ENCODE data around the gene S100A16.

S100A16 gene

DNA sequence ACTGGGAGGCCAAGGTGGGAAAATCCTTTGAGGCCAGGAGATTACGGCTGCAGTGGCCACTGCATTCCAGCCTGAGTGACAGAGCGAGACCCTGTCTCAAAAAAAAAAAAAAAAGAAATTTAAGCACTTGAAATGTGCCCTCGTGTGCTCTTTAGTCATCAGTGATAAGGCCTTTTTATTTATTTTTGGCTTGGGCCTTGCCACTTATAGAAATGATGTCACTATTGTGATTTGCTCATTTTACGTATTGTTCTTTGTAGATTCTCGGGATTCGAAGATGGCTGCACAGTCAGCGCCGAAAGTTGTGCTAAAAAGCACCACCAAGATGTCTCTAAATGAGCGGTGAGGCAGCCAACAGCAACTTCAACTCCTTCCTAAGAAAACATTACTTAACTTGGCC is 23.4 kb upstream of the S100A16 start:
- no peak for DNase-seq (ENCODE audit: low read depth, low spot score)

DNA sequence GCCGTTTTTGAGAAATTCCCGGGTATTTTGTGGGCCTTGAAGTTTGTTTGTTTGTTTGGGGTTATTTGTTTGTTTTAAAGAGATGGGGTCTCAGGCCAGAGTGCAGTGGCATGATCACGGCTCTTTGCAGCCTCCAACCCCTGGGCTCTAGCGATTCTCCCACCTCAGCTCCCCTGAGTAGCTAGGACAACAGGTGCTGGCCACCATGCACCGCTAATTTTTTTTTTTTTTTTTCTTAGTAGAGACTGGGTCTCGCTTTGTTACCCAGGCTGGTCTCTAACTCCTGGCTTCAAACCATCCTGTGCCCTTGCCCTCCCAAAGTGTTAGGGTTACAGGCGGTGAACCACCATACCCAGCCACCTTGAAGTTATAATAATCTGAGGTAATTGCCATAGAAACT is 22.9 kb upstream of the S100A16 start:
- no peak for DNase-seq (ENCODE audit: low read depth, low spot score)

DNA sequence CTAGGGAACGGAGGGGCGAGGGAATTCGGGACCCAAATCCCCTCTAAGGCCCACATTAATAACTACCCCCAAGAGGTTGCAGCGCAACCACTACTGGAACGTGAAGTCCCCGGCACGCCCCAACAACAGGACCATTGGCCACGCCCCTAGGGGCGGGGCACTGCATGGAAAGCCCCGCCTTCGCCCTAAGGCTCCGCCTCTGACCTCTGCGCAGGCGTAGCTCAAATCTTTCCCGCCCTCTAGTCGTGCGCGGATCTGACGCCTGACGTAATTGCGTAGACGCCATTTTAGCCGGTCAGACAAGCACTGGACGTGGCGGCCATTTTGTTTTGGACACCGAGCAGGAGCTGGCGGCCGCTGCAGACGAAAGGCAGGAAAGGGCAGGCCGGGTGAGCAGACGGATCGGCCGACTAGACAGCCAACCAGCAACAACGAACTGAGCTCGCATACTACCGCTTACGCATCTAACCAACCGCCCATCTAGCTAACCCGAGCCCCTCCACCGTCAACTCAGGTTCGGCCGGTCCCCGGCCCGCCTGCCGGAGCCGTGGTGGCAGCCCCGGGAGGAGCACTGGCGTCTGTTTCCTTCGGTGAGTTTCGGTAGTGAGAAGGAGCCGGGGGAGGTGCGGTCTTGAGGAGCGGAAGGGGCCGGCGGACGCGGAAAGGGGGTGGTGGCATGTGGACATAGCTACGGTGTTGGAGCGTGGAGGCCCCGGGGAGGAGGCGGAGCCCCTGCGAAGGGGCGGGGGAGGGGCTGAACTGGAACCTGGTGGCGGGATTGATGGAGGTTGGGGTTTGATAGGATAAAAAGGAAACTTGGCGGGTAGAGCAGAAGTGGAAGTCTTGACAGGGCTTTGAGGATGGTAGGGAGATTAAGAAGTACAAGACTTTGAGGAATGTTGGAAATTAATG is 21.1 kb upstream of the S100A16 start, which contains the start of gene CHTOP:
Gene CHTOP, plus strand, starts transcription at position 313 of the 912 bp plus-strand sequence. CDS start 2,523 bp downstream, outside the sequence.
- peak; percentile 99 for DNase-seq (ENCODE audit: low read depth, low spot score)

- DNase-seq (ENCODE audit: low read depth, low spot score): no peak
Measured at GRCh38 chr1:153633161-153633753, 20.3 kb upstream of the S100A16 start.

DNA sequence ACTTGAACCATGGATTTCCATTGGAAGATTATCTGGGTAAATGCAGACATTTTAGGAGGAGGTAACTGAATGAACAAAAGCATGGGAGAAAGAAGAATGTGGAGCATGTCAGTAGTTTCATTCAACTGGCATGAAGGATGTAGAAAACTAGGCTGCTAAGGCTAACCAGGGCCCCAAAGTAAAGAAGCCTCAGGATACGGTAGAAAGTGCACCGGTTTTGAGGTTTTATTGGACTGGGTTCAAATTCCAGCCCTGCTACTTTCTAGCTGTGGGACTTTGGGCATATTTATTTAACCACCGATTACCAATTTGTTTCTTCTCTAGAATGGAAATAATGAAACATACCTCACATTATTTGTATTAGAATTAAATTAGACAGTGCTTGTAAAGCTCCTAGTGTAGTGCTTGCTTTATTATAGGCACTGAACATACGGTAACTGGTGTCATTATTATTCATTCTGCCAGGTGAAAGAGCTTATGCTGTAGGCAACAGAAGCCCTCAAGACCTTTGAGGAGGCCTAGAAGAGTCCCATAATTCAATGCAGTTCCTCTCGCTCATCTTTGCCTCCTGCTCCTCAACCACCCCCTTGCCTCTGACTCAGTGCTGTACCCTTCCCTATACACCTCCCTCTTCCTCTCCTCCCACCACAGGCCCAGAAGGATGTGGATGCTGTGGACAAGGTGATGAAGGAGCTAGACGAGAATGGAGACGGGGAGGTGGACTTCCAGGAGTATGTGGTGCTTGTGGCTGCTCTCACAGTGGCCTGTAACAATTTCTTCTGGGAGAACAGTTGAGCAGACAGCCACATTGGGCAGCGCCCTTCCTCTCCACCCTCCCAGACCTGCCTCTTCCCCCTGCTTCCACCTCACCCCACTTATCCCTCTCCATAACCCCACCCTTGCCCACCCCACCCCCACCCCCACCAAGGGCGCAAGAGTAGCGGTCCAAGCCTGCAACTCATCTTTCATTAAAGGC is 18.4 kb upstream of the S100A16 start:
- DNase-seq (ENCODE audit: low read depth, low spot score): no peak

GRCh38 chr1:153630384-153630783 is 17.4 kb upstream of the S100A16 start:
- DNase-seq (ENCODE audit: low read depth, low spot score): no peak

- no peak for DNase-seq (ENCODE audit: low read depth, low spot score)
Measured at GRCh38 chr1:153629971-153630370, 17.0 kb upstream of the S100A16 start.

DNA sequence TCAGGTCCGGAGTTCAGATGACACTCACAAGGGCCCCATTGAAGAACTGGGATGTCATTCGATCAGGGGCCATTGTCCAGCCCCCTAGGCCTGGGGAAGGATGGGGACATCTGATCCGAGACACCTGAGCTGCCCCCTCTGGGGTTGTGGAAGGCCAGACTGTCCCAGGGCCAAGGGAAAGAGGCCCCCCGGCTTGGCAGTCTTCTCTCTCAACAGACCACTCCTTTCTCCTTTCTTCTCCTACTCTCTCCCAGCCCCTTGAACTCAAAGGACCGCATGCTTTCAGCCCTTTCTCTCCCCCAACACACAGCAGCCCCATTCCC is 16.4 kb upstream of the S100A16 start:
- DNase-seq (ENCODE audit: low read depth, low spot score): no peak

DNA sequence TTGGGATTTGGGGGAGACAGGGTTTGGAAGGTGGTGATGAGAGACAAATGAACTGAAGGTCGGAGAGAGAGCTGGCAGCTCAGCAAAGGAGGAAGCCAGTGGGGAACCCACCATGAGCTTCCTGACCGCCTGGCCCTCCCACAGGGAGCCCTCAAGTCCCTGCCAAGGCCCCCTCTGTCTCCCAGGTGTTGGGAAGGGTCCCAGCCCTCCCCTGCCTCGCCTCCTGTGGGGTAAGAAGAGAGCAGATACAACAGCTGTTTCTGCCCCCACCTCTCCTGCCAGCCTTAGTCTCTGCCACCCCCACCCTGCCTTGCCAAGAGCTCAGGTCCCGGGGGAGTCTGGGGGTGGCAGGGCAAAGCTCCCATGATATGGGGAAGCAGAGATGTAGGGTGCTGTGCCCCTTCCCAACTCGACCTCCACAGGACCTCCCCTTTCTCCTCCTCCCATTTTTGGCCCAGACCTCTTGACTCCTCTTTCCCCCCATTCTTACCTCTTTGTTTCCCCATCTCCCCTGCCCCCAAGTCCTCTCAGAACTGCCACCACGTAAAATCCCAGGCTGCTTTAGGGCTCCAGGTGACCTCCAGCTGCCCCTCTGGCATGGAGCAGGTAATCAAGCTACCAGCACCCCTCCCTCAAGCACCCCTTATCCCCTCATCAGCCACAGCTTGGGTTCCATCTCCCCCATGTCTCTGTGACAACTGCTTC is 15.9 kb upstream of the S100A16 start:
- DNase-seq (ENCODE audit: low read depth, low spot score): no peak

GRCh38 chr1:153627715-153628626 is 15.0 kb upstream of the S100A16 start, which contains the start of gene S100A1:
Gene S100A1, plus strand, starts transcription at chr1:153628434. Its CDS starts 2,088 bp downstream, at chr1:153630522.
- DNase-seq (ENCODE audit: low read depth, low spot score): no peak

- DNase-seq (ENCODE audit: low read depth, low spot score): peak; percentile 99
Measured at GRCh38 chr1:153626904-153627714, 14.2 kb upstream of the S100A16 start, which contains the start of gene S100A13. Gene S100A13, minus strand, starts transcription at chr1:153627505. Its CDS starts 1,033 bp downstream, at chr1:153626472.

DNA sequence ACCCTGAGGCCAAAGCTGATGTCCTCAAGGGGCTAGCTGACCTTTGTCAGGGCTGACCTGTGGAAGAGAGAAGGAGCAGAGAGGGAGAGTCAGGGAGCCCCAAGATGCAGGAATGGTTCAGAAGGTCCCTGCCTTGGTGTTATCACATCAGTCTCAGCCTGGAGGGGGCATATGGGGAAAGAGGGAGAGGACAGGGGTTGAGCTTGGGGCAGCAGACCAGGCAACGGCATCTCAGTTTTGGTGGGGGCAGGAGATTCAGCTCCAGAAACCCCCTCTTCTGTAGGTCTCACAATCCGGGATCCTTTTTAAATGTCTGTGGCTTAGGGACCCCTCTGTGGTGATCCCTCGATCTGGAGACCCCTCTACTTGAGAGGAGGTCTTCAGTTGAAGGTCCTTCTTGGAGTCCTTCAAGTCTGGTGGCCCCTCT is 13.6 kb upstream of the S100A16 start:
- no peak for DNase-seq (ENCODE audit: low read depth, low spot score)

DNA sequence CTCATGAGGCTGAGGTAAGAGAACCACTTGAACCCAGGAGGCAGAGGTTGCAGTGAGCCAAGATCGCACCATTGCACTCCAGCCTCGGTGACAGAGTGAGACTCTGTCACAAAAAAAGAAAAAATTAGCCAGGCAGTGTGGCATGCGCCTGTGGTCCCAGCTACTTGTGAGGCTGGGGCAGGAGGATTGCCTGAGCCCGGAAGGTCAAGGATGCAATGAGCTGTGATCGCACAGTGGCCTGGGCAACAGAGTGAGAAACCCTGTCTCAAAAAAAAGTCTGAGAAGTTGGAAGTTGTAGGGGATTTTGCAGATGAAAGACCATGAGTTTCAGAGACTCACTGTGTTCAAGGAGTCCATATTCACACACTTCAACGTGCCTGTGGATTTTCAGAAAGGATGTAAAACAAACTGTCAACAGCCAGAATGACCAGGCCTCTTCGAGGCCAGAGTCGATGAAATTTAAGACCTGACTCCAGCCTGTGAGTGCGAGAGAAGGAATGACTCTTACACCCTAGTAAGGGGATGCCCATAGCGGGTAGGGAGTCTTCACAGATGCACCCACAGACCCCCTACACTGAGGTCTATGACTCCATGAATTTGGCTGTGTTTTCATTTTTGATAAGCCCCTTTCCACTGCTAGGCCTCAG is 12.2 kb upstream of the S100A16 start:
- no peak for DNase-seq (ENCODE audit: low read depth, low spot score)

- DNase-seq (ENCODE audit: low read depth, low spot score): peak; percentile 72
Measured at GRCh38 chr1:153623101-153623500, 10.2 kb upstream of the S100A16 start.

DNA sequence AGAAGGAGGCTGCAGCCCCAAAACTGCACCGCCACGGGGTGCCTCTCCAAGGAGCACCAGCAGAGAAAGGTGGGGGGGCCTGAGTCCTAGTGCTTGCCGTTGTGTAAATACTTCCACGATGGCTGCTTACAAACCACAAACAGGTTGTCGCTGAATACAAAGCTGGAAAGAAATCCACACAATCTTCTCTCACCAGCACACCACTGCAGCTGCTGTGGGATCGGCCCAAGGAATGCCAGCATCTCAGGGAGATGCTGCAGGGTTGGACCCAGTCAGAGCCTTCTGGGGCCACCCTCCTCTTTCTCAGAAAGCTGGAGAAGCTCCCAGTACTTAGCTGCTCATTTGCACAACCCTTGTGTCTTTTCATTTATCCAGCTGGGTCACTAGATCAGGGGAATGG is 6.2 kb upstream of the S100A16 start:
- DNase-seq (ENCODE audit: low read depth, low spot score): no peak

DNA sequence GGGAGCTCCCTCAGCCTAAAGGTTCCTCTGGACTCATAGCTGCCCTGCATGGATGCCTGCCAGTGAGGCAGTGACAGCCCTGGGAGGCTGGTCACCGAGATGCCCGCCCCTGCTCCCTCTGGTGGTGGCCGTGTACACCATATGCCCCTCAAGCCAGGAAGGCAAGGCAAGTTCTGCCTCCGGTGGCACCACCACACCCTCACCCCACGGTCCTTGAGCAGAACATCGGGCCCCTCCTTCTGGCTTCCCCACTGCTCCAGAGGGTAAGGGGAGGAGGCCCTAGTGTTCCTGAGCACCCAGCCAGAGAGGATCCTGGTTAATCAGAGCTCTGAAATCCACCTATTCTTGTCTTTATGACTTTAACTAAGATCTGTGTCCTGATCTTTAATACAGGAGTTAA is 4.7 kb upstream of the S100A16 start:
- peak; percentile 59 for DNase-seq (ENCODE audit: low read depth, low spot score)

DNA sequence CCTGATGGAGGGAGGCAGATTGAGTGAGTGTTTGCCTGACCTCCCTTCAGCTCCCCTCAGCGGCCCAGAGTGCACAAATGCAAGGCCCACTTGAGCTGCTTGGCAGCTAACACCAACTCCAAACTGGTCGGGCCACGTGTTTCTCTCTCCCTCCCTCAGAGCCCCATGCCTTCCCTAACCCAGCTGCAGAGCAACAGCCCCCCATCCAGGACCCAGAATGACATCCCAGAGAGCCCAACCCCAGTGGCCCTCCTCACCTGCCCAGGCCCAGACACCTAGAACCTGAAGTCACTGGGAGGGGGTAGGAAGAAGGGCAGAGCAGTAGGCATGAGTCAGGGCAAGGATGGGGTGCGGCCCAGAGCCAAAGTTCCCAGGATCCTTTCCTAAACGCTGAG is 4.0 kb upstream of the S100A16 start:
- no peak for DNase-seq (ENCODE audit: low read depth, low spot score)

DNA sequence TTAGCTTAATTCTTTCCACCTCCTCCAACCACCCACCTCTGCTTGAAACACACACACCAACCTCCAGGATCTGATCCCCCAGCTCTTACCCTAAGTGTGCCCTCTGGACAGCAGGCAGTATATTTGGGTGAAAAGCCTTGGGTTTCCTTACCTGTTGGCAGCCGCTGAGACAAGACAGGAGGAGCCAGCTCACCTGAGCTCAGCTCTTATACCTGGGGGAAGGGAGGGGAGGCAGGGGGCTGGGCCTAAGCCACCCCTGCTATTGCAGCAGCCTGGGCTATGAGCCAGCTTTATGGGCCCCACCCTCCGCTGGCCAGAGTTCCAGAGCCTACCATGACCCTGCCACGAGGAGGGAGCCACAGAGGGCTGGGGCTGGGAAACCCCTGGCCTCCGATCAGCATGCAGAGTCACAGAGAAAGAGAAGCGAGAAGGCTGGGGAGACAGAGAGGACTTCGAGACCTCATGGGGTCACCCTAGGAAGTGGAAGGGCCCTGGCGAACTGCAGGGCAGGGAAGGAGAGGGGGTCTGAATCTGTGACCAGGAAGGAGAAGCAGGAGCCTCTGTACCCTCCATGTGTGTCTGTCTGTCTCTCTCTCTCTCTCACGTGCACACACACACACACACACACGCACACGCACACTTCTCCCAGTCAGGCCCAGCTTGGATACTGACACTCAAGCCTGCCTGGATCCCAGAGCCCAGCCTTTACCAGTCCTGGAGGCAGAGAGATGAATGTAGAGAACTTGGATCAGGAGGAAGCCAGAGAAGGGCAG is 3.4 kb upstream of the S100A16 start, which contains the start of gene S100A14:
Gene S100A14, minus strand, starts transcription at position 182 of the 773 bp plus-strand sequence. CDS start 467 bp downstream, outside the sequence.
- DNase-seq (ENCODE audit: low read depth, low spot score): no peak

Data from ELF-1 (cell line).